Memory B cell (primary cell): Measurements from ENCODE around the gene FAM162A.
A peak's percentile ranks its signal among the peaks of the same experiment; 100 is the strongest.
"Not testable (repeated sequence)": the region's sequence is repeated elsewhere in the genome, so short reads cannot be mapped to it uniquely, and the experiment has no call there.

Source experiments
- ATAC-seq: fragments of 150-1000 bp; cut with Tn5 transposase; 2 replicates; pipeline ENCODE4 v1.10.0; 2021; ENCODE audit warnings: low read depth, mild to moderate bottlenecking, moderate library complexity
- DNase-seq, 2 donors: peaks; one replicate each; pipeline ENCODE4 v3.0.0; 2022; ENCODE audit warnings: low spot score in 2 of 2
- H3K27ac Mint-ChIP-seq: one replicate; pipeline ENCODE4 v1.8.0; 2022; ENCODE audit warnings: mild to moderate bottlenecking, moderate library complexity, mixed read lengths
- H3K27me3 Mint-ChIP-seq: one replicate; pipeline ENCODE4 v1.8.0; 2022; ENCODE audit warnings: mixed read lengths
- H3K36me3 Mint-ChIP-seq: one replicate; pipeline ENCODE4 v1.8.0; 2022; ENCODE audit warnings: mild to moderate bottlenecking, mixed read lengths
- H3K4me1 Mint-ChIP-seq: one replicate; pipeline ENCODE4 v1.8.0; 2022; ENCODE audit warnings: mixed read lengths
- H3K4me3 Mint-ChIP-seq: one replicate; pipeline ENCODE4 v1.8.0; 2022; ENCODE audit warnings: mild to moderate bottlenecking, moderate library complexity, mixed read lengths
- H3K9me3 Mint-ChIP-seq: one replicate; pipeline ENCODE4 v1.8.0; 2022; ENCODE audit warnings: mixed read lengths

Gene FAM162A

GRCh38 chr3:122365073-122365472, 18.9 kb upstream of the FAM162A start:
- peak overlapping the region; percentile 39 for H3K27ac Mint-ChIP-seq
- peaks cover 11% of the 10 kb centered on the region for H3K36me3 Mint-ChIP-seq
- H3K4me3 Mint-ChIP-seq: no peak overlapping the region

GRCh38 chr3:122365582-122366378, 18.2 kb upstream of the FAM162A start:
- H3K27ac Mint-ChIP-seq, DNase-seq, H3K36me3 Mint-ChIP-seq, H3K27me3 Mint-ChIP-seq, H3K4me1 Mint-ChIP-seq, ATAC-seq, H3K4me3 Mint-ChIP-seq, H3K9me3 Mint-ChIP-seq: not testable (repeated sequence)

More at GRCh38 chr3:122365073-122365472, 18.9 kb upstream of the FAM162A start:
- Mint-ChIP-seq H3K4me1 (peaks cover 2% of the 10 kb centered on the region), H3K9me3 (no peaks in the 10 kb centered on the region), H3K27me3 (no peaks in the 10 kb centered on the region)
- ATAC-seq: no peak
- DNase-seq: no peak

DNA sequence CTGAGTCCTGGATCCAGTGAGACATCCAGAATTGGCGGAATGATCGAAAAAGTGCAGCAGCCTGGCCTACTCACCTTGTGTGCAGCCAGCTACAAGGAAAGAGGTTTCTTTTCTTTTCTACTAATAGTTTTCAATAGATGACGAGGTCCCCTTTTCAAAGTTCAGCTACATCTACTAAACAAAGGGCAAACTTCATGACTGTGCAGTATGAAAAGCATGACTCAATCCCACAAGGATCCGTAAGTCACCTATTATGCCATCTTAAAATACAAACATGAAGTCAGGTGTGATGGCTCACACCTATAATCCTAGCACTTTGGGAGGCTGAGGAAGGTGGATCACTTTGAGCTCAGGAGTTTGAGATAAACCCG, 17.6 kb upstream of the FAM162A start:
- Mint-ChIP-seq H3K4me3 (no peak overlapping the region), H3K27me3 (no peaks in the 10 kb centered on the region), H3K36me3 (peaks cover 13% of the 10 kb centered on the region), H3K27ac (no peak overlapping the region), H3K9me3 (no peaks in the 10 kb centered on the region), H3K4me1 (peaks cover 5% of the 10 kb centered on the region)
- ATAC-seq (no peak), DNase-seq (no peak)

GRCh38 chr3:122374034-122374433, 9.9 kb upstream of the FAM162A start:
- no peak for DNase-seq
- H3K9me3 Mint-ChIP-seq: no peaks in the 10 kb centered on the region
- peaks cover 11% of the 10 kb centered on the region for H3K4me1 Mint-ChIP-seq
- no peaks in the 10 kb centered on the region for H3K27me3 Mint-ChIP-seq
- ATAC-seq: no peak
- H3K27ac Mint-ChIP-seq: no peak overlapping the region
- peaks cover 19% of the 10 kb centered on the region for H3K36me3 Mint-ChIP-seq
- H3K4me3 Mint-ChIP-seq: no peak overlapping the region

DNA sequence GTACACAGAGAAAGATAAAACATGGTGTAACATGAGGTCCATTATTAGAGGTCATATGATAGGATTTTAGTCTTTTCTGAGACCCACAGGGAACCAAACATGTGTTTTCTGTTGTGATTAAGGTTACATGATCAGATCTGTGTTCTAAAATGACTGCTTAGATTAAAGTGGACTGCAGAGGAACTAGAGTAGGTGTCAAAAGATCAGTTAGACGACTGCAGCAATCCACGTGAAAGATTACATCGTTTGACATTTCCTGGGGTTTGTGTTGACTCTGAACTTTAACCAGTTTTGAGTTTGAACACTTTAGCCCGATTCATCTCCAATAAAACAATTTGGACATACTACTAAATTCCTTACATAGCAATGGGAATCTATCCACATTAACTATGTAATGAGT, 6.0 kb upstream of the FAM162A start:
- H3K9me3 Mint-ChIP-seq: no peaks in the 10 kb centered on the region
- no peak overlapping the region for H3K27ac Mint-ChIP-seq
- DNase-seq: no peak
- peaks cover 18% of the 10 kb centered on the region for H3K4me1 Mint-ChIP-seq
- no peak for ATAC-seq
- H3K4me3 Mint-ChIP-seq: no peak overlapping the region
- H3K27me3 Mint-ChIP-seq: no peaks in the 10 kb centered on the region
- peaks cover 13% of the 10 kb centered on the region for H3K36me3 Mint-ChIP-seq

DNA sequence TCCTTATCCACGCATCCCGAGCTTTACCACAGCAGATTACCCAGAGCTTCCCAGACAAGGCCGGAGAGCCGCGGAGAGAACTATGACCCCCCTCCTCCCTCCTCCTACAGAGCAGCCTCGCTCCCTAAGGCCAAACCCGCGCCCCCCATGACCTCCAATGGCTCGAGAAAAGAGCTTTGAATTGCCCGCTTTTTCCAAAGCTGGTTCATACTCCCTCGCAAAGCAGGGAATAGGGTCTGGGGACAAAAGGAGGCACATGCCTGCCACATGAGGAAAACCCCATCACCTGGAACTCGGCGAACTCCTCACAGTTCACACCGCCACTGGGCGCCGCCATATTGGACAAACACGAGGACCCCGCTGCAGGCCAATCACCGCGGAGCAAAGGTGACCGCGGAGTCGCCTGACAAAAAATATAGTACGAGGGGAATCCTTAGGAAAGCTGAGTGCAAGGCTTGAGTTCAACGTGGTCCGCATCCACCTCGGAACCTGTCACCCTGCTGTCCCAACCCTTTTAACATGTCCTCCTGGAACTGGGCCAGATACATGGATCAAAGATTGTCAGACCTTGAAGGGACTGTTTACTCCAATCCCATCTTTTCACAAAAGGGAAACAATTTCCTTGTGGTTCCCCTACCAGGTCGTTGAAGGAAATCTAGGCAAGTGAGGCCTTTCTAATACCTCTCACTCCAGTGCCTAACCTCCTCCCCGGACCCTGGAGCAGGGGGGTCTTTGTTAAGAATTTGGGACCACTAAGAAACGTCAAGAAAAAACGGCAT, 905 bp upstream of the FAM162A start, which contains the start of gene MIX23:
TSS of gene MIX23 (minus strand) at position 344 of the 779 bp plus-strand sequence. CDS start at position 337, 7 bp downstream.
- Mint-ChIP-seq H3K36me3 (peaks cover 3% of the 10 kb centered on the region), H3K27ac (peak within 1 kb of the TSS; percentile 95), H3K9me3 (no peaks in the 10 kb centered on the region), H3K4me1 (peaks cover 27% of the 10 kb centered on the region), H3K27me3 (no peaks in the 10 kb centered on the region), H3K4me3 (peak within 1 kb of the TSS; percentile 94)
- DNase-seq (peak; percentile 76 to 81), ATAC-seq (peak; percentile 57)

DNA sequence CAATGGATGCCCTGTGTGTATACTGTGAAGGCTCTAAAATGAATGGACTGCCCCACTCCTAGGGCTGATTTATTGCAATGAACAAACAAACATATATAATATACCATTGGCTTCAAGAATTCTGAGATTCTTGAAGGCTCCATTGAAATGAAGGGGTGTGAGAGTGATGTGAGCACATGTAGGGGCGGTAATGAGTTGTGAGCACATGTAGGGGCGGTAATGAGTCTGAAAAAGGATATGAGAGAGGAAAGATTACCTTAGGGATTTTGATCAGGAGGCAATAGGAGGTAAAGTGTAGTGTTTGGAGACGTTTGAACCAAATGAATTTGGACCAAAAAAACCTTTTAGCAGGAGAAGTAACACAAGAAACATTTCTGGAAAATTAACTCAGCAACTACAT, 3.7 kb downstream of the FAM162A start:
- DNase-seq (no peak), ATAC-seq (no peak)
- Mint-ChIP-seq H3K27me3 (no peaks in the 10 kb centered on the region), H3K4me3 (no peak overlapping the region), H3K27ac (no peak overlapping the region), H3K4me1 (peaks cover 27% of the 10 kb centered on the region), H3K9me3 (no peaks in the 10 kb centered on the region), H3K36me3 (peaks cover 3% of the 10 kb centered on the region)

DNA sequence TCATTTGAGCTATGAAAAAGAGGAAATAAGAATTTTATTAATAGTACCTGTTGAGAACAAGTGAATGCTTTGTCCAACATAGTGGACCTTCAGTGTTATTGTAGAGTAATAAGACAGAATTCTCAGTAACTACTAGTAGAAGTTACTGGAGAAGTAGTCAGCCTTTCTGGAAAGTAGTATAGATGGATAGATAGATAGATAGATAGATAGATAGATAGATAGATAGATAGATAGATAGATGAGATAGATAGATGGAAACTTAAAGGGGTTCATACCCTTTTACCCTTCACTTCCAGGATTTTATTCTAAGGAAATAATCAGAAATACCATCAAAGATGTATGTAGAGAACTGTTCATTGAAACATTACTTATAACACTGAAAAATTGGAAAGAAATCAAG, 5.2 kb downstream of the FAM162A start:
- H3K4me3 Mint-ChIP-seq: no peak overlapping the region
- H3K36me3 Mint-ChIP-seq: peaks cover 3% of the 10 kb centered on the region
- DNase-seq (no peak), ATAC-seq (no peak)
- H3K27ac Mint-ChIP-seq: peak overlapping the region; percentile 48
- no peaks in the 10 kb centered on the region for H3K9me3 Mint-ChIP-seq
- peaks cover 25% of the 10 kb centered on the region for H3K4me1 Mint-ChIP-seq
- H3K27me3 Mint-ChIP-seq: no peaks in the 10 kb centered on the region

DNA sequence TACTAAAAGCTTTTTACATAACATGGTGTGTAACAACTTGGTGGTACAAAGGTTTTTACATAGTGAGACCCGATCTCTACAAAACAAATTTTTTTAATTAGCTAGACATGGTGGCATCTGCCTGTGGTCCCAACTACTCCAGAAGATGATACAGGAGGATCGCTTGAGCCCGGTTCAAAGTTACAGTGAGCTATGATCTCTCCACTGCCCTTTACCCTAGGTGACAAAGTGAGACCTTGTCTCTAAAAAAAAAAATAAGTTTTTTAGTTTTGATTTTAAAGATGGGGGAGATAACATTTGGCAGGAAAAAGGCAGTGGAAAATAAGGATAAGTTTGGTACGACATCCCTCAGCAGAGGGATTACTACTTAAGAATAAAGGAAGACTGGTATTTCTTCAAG, 5.9 kb downstream of the FAM162A start:
- H3K4me1 Mint-ChIP-seq: peaks cover 20% of the 10 kb centered on the region
- no peaks in the 10 kb centered on the region for H3K9me3 Mint-ChIP-seq
- H3K27me3 Mint-ChIP-seq: no peaks in the 10 kb centered on the region
- H3K36me3 Mint-ChIP-seq: peaks cover 3% of the 10 kb centered on the region
- no peak for ATAC-seq
- no peak overlapping the region for H3K4me3 Mint-ChIP-seq
- no peak overlapping the region for H3K27ac Mint-ChIP-seq
- no peak for DNase-seq

DNA sequence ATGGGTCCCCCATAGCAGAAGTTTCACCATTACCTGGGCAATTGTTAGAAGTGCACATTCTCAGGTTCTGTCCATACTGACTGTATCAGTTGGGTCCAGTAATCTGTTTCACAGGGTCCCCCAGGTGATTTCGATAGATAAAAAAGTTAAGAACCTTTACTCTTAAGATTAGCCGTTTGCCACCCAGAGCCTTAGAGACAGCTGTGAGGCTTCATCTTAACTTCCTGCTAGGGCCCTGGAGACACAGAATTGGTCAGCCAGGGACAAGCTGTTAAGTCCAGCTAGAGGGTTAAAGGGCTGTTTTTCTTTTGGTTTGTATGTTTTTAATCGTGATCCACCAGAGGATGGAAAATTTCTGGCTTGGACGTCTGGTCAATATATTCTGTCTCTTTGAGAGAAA, 6.7 kb downstream of the FAM162A start:
- Mint-ChIP-seq H3K4me3 (no peak overlapping the region), H3K27me3 (no peaks in the 10 kb centered on the region), H3K9me3 (no peaks in the 10 kb centered on the region), H3K27ac (no peak overlapping the region), H3K36me3 (peaks cover 5% of the 10 kb centered on the region), H3K4me1 (peaks cover 20% of the 10 kb centered on the region)
- DNase-seq: no peak
- no peak for ATAC-seq

DNA sequence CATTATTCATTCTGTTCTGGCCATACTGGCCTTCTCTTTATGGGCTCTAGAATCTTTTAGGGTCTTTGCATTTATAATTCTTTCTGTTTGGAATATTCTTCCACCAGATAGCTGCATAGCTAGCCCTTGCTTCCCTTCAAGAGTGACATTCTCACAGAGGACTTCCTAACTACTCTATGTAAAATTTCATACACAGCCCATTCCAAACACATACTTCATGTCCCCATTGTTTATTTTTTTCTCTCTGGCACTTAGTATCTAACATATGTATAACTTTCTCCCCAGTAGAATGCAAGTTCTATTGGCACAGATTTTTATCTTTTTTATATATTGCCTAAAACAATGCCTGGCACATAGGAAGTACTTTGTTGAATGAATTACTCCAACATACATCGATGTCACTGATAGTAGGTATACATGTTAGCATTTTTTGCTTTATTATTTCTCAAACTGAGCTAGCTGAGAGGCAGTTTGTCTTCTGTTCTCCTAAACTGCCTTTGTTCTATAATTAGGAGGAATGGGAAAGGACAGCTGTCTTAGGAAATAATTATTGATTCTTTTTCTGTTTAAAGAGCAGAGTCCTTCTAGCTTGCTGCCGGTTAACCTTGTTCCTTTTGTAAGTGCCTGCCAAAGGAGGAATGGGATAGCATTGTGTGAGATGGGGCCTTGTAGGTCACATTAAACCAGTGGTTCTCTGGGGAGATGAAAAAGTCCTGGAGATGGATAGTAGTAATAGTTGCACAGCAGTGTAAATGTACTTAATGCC, 7.9 kb downstream of the FAM162A start:
- H3K4me1 Mint-ChIP-seq: peaks cover 20% of the 10 kb centered on the region
- no peaks in the 10 kb centered on the region for H3K9me3 Mint-ChIP-seq
- no peak for DNase-seq
- ATAC-seq: no peak
- no peak overlapping the region for H3K27ac Mint-ChIP-seq
- H3K36me3 Mint-ChIP-seq: peaks cover 5% of the 10 kb centered on the region
- H3K4me3 Mint-ChIP-seq: no peak overlapping the region
- no peaks in the 10 kb centered on the region for H3K27me3 Mint-ChIP-seq

DNA sequence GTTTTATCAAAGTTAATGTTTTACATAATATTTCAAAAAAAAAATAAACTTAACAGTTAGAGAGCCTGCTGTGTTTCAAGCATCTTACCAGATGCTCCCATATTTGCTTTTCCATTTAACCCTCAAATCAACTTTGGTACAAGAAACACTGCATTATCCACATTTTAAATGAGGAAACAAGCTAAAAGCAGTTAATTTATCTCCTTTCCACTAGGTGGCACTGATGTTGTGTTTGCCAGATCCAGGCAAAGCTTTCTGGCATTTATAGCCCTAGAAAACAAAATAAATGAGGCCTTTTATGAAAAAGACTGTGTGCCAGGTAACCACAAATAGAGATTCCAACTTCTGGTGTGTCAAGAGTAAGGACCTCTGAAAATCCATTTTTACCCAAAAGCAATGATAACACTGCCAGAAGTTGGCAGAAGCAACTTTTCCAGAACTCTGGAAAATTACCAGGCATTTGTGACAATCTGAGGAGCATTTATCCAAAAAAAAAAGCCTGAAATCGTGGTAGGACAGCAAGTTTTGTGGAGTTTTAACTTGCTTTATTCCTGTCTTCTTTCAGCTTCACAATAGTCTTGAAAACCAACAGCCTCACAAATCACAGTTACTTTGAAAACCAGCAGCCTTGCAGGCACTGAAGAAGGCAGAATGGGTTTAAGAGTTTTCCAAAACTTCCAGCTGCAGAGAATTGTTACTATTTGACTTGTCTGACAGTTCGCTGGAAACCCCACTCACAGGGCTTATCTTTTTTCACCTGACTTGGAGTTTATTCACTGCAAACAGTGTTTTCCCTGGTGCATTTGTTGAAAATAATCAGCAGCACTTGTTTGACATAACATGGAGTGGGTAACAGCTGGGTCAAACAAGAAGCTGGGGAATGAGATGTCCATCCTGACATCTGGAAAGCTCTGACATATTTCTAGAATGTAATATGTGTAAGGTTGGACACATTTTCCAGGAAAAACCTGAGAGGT, 9.2 kb downstream of the FAM162A start:
- DNase-seq (peak in 1 of 2 donors; percentile 52), ATAC-seq (peak; percentile 51)
- no peaks in the 10 kb centered on the region for H3K27me3 Mint-ChIP-seq
- no peaks in the 10 kb centered on the region for H3K9me3 Mint-ChIP-seq
- peaks cover 2% of the 10 kb centered on the region for H3K36me3 Mint-ChIP-seq
- H3K4me3 Mint-ChIP-seq: no peak overlapping the region
- peaks cover 12% of the 10 kb centered on the region for H3K4me1 Mint-ChIP-seq
- H3K27ac Mint-ChIP-seq: peak overlapping the region; percentile 6

GRCh38 chr3:122394173-122394572, 10.2 kb downstream of the FAM162A start:
- peaks cover 2% of the 10 kb centered on the region for H3K36me3 Mint-ChIP-seq
- H3K27ac Mint-ChIP-seq: peak overlapping the region; percentile 6
- DNase-seq: no peak
- no peaks in the 10 kb centered on the region for H3K27me3 Mint-ChIP-seq
- peaks cover 4% of the 10 kb centered on the region for H3K4me1 Mint-ChIP-seq
- H3K9me3 Mint-ChIP-seq: no peaks in the 10 kb centered on the region
- no peak overlapping the region for H3K4me3 Mint-ChIP-seq
- no peak for ATAC-seq
